Keratinocyte (primary cell): ENCODE results near the gene CHD2. TPM values are rescaled to one million over a fixed set of nuclear protein-coding genes. Genes with fewer than 3 reads are reported as not detected.

ENCODE experiments used
- DNase-seq: peaks from one replicate; pipeline ENCODE4 v3.0.0-alpha.2; 2011; ENCODE audit warnings: low read depth, missing footprints, low spot score
- FAIRE-seq: peaks from 2 replicates; lab custom pipeline; 2011; peaks lifted over from hg19 to GRCh38; lab: Jason Lieb, UNC
- H2AFZ ChIP-seq: 2 replicates; pipeline ENCODE4 v1.6.0; 2012; ENCODE audit warnings: low read length, control low read depth, inconsistent platforms; ENCODE audit not compliant: control insufficient read depth
- H3K27ac ChIP-seq: 2 replicates; pipeline ENCODE4 v1.5.1; 2011; ENCODE audit warnings: low read length; ENCODE audit not compliant: control insufficient read depth, insufficient read depth
- H3K27me3 ChIP-seq: 3 replicates; pipeline ENCODE4 v1.6.0; 2011; ENCODE audit warnings: low read length; ENCODE audit not compliant: control insufficient read depth, insufficient read depth; ENCODE audit errors: extremely low read depth
- H3K36me3 ChIP-seq, 2 experiments: 2 replicates in 1 of 2; 3 replicates in 1 of 2; pipeline ENCODE4 v1.5.1; 2011; ENCODE audit warnings: low read length in 2 of 2, mild to moderate bottlenecking in 1 of 2; ENCODE audit not compliant: control insufficient read depth in 2 of 2, insufficient read depth in 2 of 2; ENCODE audit errors: extremely low read depth in 1 of 2
- H3K4me1 ChIP-seq: 3 replicates; pipeline ENCODE4 v1.5.1; 2011; ENCODE audit warnings: low read length; ENCODE audit not compliant: control insufficient read depth, insufficient read depth; ENCODE audit errors: extremely low read depth
- H3K4me2 ChIP-seq: 3 replicates; pipeline ENCODE4 v1.6.0; 2011; ENCODE audit warnings: low read depth, low read length; ENCODE audit not compliant: control insufficient read depth, insufficient read depth; ENCODE audit errors: extremely low read depth
- H3K4me3 ChIP-seq, 3 experiments: fragments of 200-600 bp in 1 of 3; sonication (generic) in 1 of 3; 2 replicates in 2 of 3; 3 replicates in 1 of 3; pipeline ENCODE4 v1.5.1; 2011 to 2016; ENCODE audit warnings: low read length in 3 of 3, mild to moderate bottlenecking in 3 of 3, control low read depth in 2 of 3, inconsistent platforms in 1 of 3, low read depth in 1 of 3, mixed read lengths in 1 of 3, mixed run types in 1 of 3, moderate library complexity in 1 of 3; ENCODE audit not compliant: control insufficient read depth in 2 of 3, insufficient read depth in 2 of 3; ENCODE audit errors: extremely low read depth in 1 of 3
- H3K79me2 ChIP-seq: 2 replicates; pipeline ENCODE4 v1.6.0; 2012; ENCODE audit warnings: low read length; ENCODE audit not compliant: control insufficient read depth, insufficient read depth
- H3K9ac ChIP-seq: 3 replicates; pipeline ENCODE4 v1.6.0; 2011; ENCODE audit warnings: low read length; ENCODE audit not compliant: control insufficient read depth, insufficient read depth; ENCODE audit errors: extremely low read depth
- H3K9me1 ChIP-seq: 3 replicates; pipeline ENCODE4 v1.6.0; 2011; ENCODE audit warnings: low read length; ENCODE audit not compliant: control insufficient read depth, insufficient read depth; ENCODE audit errors: extremely low read depth
- H3K9me3 ChIP-seq: 2 replicates; pipeline ENCODE4 v1.5.1; 2012; ENCODE audit warnings: low read depth, low read length; ENCODE audit not compliant: control insufficient read depth
- H4K20me1 ChIP-seq: 3 replicates; pipeline ENCODE4 v1.6.0; 2011; ENCODE audit warnings: low read length; ENCODE audit not compliant: control insufficient read depth, insufficient read depth; ENCODE audit errors: extremely low read depth
- CTCF ChIP-seq, 3 experiments: IDR thresholded peaks in 1 of 3; conservative IDR thresholded peaks in 1 of 3; optimal IDR thresholded peaks in 1 of 3; 2 replicates in 2 of 3; 3 replicates in 1 of 3; pipeline versions ENCODE3 to v1.5.1; 2011; ENCODE audit warnings: low read length in 3 of 3, mild to moderate bottlenecking in 3 of 3, moderate library complexity in 2 of 3, control low read depth in 1 of 3, inconsistent platforms in 1 of 3; ENCODE audit not compliant: insufficient read depth in 2 of 3; ENCODE audit errors: extremely low read depth in 1 of 3
- EZH2 ChIP-seq: IDR thresholded peaks from one replicate; pipeline ENCODE4 v1.6.1; 2012; ENCODE audit warnings: inconsistent platforms, mild to moderate bottlenecking, low read length, moderate library complexity
- dilution Hi-C: fragments of 300-500 bp; cut with MboI; formaldehyde crosslinking; loops from one replicate; pipeline ENCODE4 v1.7.0; 2020; ENCODE audit warnings: low sequenced_read_pairs; ENCODE audit not compliant: extremely low pct_ligation_motif_present
- polyA plus RNA-seq, 5 experiments: library from polyadenylated mRNA; depleted of rRNA in 3 of 5; stranded (reverse) in 3 of 5; stranded (forward) in 1 of 5; unstranded in 1 of 5; fragments of >200 nt; gene quantifications; 1 replicate in 1 of 5; 2 replicates in 3 of 5; 3 replicates in 1 of 5; pipeline versions ENCODE4 v1.2.1 to v1.2.3, GENCODE V29; 2011 to 2012; ENCODE audit warnings: missing spikeins in 2 of 5, low read depth in 1 of 5, low replicate concordance in 1 of 5

Gene CHD2
- polyA plus RNA-seq, 1 donor (not counting 4 experiments of a cell fraction or from before 2014, with no cell fraction given): 62.0 TPM

GRCh38 chr15:93043621-93044300 is 143.6 kb downstream of the CHD2 start:
- no peaks in the 10 kb centered on the region for H4K20me1 ChIP-seq
- no peaks in the 10 kb centered on the region for H3K36me3 ChIP-seq
- H3K4me2 ChIP-seq: no peak overlapping the region
- no peak overlapping the region for H3K4me3 ChIP-seq
- no peaks in the 10 kb centered on the region for H3K9me1 ChIP-seq
- dilution Hi-C loops: no loop called here
- peaks cover 3% of the 10 kb centered on the region for H3K4me1 ChIP-seq
- no peak overlapping the region for H3K27ac ChIP-seq
- no peaks in the 10 kb centered on the region for H3K9me3 ChIP-seq
- no peaks in the 10 kb centered on the region for H3K79me2 ChIP-seq
- no peak overlapping the region for H3K9ac ChIP-seq
- peaks cover 11% of the 10 kb centered on the region for H3K27me3 ChIP-seq
- H2AFZ ChIP-seq: no peak overlapping the region
- DNase-seq: no peak
- no peak for TF ChIP-seq EZH2
- FAIRE-seq: no peak

- dilution Hi-C loops: no loop called here
- TF ChIP-seq EZH2 (no peak), CTCF (optimal IDR thresholded peaks at IDR 0.05 in 1 of 3, IDR thresholded peaks at IDR 0.05 in 1 of 3, conservative IDR thresholded peaks at IDR 0.05 in 1 of 3; ENCODE audit: extremely low read depth in 1 of 3, insufficient read depth in 2 of 3, low read length in 3 of 3) (no peak)
These were observed 144.4 kb downstream of the CHD2 start for GRCh38 chr15:93044301-93045190.

More at GRCh38 chr15:93044301-93045190, 144.4 kb downstream of the CHD2 start:
- Histone ChIP-seq H3K36me3 (no peaks in the 10 kb centered on the region), H3K9ac (no peak overlapping the region), H4K20me1 (no peaks in the 10 kb centered on the region), H3K79me2 (no peaks in the 10 kb centered on the region), H3K4me1 (peaks cover 6% of the 10 kb centered on the region), H3K27me3 (peaks cover 16% of the 10 kb centered on the region), H2AFZ (no peak overlapping the region), H3K4me3 (no peak overlapping the region), H3K4me2 (no peak overlapping the region), H3K27ac (no peak overlapping the region), H3K9me3 (no peaks in the 10 kb centered on the region), H3K9me1 (no peaks in the 10 kb centered on the region)
- FAIRE-seq: no peak
- no peak for DNase-seq
